ENCODE data around the gene FLNB.

Gene FLNB

GRCh38 chr3:58020783-58021071 lies 12.5 kb downstream of the FLNB start:
- Histone ChIP-seq H3K9me3 (ENCODE audit: insufficient read depth, low read depth, low read length) (no peaks in the 10 kb centered on the region), H3K27me3 (ENCODE audit: insufficient read depth, low read length, poor library complexity, severe bottlenecking) (no peaks in the 10 kb centered on the region), H2AFZ (ENCODE audit: low read length) (no peak overlapping the region), H3K36me3 (ENCODE audit: insufficient read depth, low read length) (no peaks in the 10 kb centered on the region), H3K4me3 (ENCODE audit: low read length, poor library complexity, severe bottlenecking) (no peak overlapping the region), H4K20me1 (ENCODE audit: insufficient read depth, low read length, poor library complexity, severe bottlenecking) (no peaks in the 10 kb centered on the region), H3K4me2 (ENCODE audit: low read depth, low read length, poor library complexity, severe bottlenecking) (no peak overlapping the region), H3F3A (ENCODE audit: low read depth) (no peaks in the 10 kb centered on the region), H3K9ac (ENCODE audit: low read depth, low read length, poor library complexity, severe bottlenecking) (no peak overlapping the region), H3K9me2 (replicated peaks; ENCODE audit: low read depth, low read length) (no peaks in the 10 kb centered on the region), H3K4me1 (ENCODE audit: insufficient read depth, low read length, poor library complexity, severe bottlenecking) (peaks cover 3% of the 10 kb centered on the region), H3K79me2 (ENCODE audit: insufficient read depth, low read length) (peaks cover 33% of the 10 kb centered on the region; the same call in 1 of the 2 replicates)
- TF ChIP-seq CTCF (conservative IDR thresholded peaks at IDR 0.05; ENCODE audit: low read length) (no peak), EZH2phosphoT487 (IDR thresholded peaks at IDR 0.05; ENCODE audit: borderline replicate concordance) (no peak)

GRCh38 chr3:58021072-58021959 lies 13.1 kb downstream of the FLNB start:
- Histone ChIP-seq H3K4me1 (ENCODE audit: insufficient read depth, low read length, poor library complexity, severe bottlenecking) (peaks cover 3% of the 10 kb centered on the region), H4K20me1 (ENCODE audit: insufficient read depth, low read length, poor library complexity, severe bottlenecking) (no peaks in the 10 kb centered on the region), H3K4me3 (ENCODE audit: low read length, poor library complexity, severe bottlenecking) (no peak overlapping the region), H3K4me2 (ENCODE audit: low read depth, low read length, poor library complexity, severe bottlenecking) (no peak overlapping the region), H3F3A (ENCODE audit: low read depth) (no peaks in the 10 kb centered on the region), H2AFZ (ENCODE audit: low read length) (no peak overlapping the region), H3K9me3 (ENCODE audit: insufficient read depth, low read depth, low read length) (no peaks in the 10 kb centered on the region), H3K27me3 (ENCODE audit: insufficient read depth, low read length, poor library complexity, severe bottlenecking) (no peaks in the 10 kb centered on the region), H3K36me3 (ENCODE audit: insufficient read depth, low read length) (no peaks in the 10 kb centered on the region), H3K79me2 (ENCODE audit: insufficient read depth, low read length) (peaks cover 35% of the 10 kb centered on the region; the same call in 1 of the 2 replicates), H3K9me2 (replicated peaks; ENCODE audit: low read depth, low read length) (no peaks in the 10 kb centered on the region), H3K9ac (ENCODE audit: low read depth, low read length, poor library complexity, severe bottlenecking) (no peak overlapping the region)
- TF ChIP-seq EZH2phosphoT487 (IDR thresholded peaks at IDR 0.05; ENCODE audit: borderline replicate concordance) (no peak), CTCF (conservative IDR thresholded peaks at IDR 0.05; ENCODE audit: low read length) (no peak)

- Histone ChIP-seq H3F3A (ENCODE audit: low read depth) (no peaks in the 10 kb centered on the region), H3K4me1 (ENCODE audit: insufficient read depth, low read length, poor library complexity, severe bottlenecking) (peaks cover 3% of the 10 kb centered on the region), H2AFZ (ENCODE audit: low read length) (no peak overlapping the region), H3K36me3 (ENCODE audit: insufficient read depth, low read length) (no peaks in the 10 kb centered on the region), H3K79me2 (ENCODE audit: insufficient read depth, low read length) (peaks cover 41% of the 10 kb centered on the region; the same call in 1 of the 2 replicates), H3K9ac (ENCODE audit: low read depth, low read length, poor library complexity, severe bottlenecking) (no peak overlapping the region), H3K4me3 (ENCODE audit: low read length, poor library complexity, severe bottlenecking) (no peak overlapping the region), H4K20me1 (ENCODE audit: insufficient read depth, low read length, poor library complexity, severe bottlenecking) (no peaks in the 10 kb centered on the region), H3K9me2 (replicated peaks; ENCODE audit: low read depth, low read length) (no peaks in the 10 kb centered on the region), H3K4me2 (ENCODE audit: low read depth, low read length, poor library complexity, severe bottlenecking) (no peak overlapping the region), H3K27me3 (ENCODE audit: insufficient read depth, low read length, poor library complexity, severe bottlenecking) (no peaks in the 10 kb centered on the region), H3K9me3 (ENCODE audit: insufficient read depth, low read depth, low read length) (no peaks in the 10 kb centered on the region)
- TF ChIP-seq CTCF (conservative IDR thresholded peaks at IDR 0.05; ENCODE audit: low read length) (no peak), EZH2phosphoT487 (IDR thresholded peaks at IDR 0.05; ENCODE audit: borderline replicate concordance) (no peak)
Measured at GRCh38 chr3:58021962-58022361, 13.7 kb downstream of the FLNB start.

Data from Loucy (cell line).